SK-N-SH (cell line): ENCODE data around the gene GID4. TPM values are rescaled to one million over a fixed set of nuclear protein-coding genes. Genes with fewer than 3 reads are reported as not detected.

Experiments used
- CTCF ChIA-PET: fragments of 300-600, 350-600 bp; formaldehyde crosslinking; extraction: SDS; loops from one replicate; lab custom pipeline; 2021; lab: Yijun Ruan, JAX
- POLR2A ChIA-PET: fragments of 350-600 bp; sonication (Branson Sonifier 250); formaldehyde crosslinking; extraction: SDS; loops from one replicate; lab custom pipeline; 2020; ENCODE audit warnings: antibody characterized with exemption, inconsistent platforms; lab: Yijun Ruan, JAX
- DNase-seq: peaks from one replicate; pipeline ENCODE4 v3.0.0; 2012
- H2AFZ ChIP-seq: fragments of 200-600 bp; sonication (generic); 2 replicates; pipeline ENCODE4 v1.8.1; 2016; ENCODE audit warnings: antibody characterized with exemption, mild to moderate bottlenecking, low read depth
- H3F3A ChIP-seq: fragments of 200-600 bp; sonication (generic); replicated peaks from 2 replicates; pipeline ENCODE3; 2016; ENCODE audit warnings: antibody characterized with exemption, mild to moderate bottlenecking; ENCODE audit not compliant: insufficient read depth
- H3K27ac ChIP-seq, 2 experiments: fragments of 200-500 bp in 1 of 2; fragments of 200-600 bp in 1 of 2; sonication (Bioruptor generic) in 1 of 2; sonication (generic), shearing (Covaris generic) in 1 of 2; 2 replicates each; pipeline versions ENCODE4 v1.5.1 to v1.6.1; 2014 to 2016; ENCODE audit warnings: low read depth in 2 of 2, inconsistent platforms in 1 of 2, low read length in 1 of 2, mild to moderate bottlenecking in 1 of 2, mixed read lengths in 1 of 2
- H3K27me3 ChIP-seq: fragments of 200-600 bp; sonication (generic), shearing (Covaris generic); 2 replicates; pipeline ENCODE4 v1.6.1; 2016; ENCODE audit warnings: mixed run types; ENCODE audit not compliant: insufficient read depth
- H3K36me3 ChIP-seq, 2 experiments: fragments of 200-500 bp in 1 of 2; fragments of 200-600 bp in 1 of 2; sonication (Bioruptor generic) in 1 of 2; sonication (generic) in 1 of 2; replicated peaks in 1 of 2; 2 replicates each; pipeline versions ENCODE3 to v1.5.1; 2014 to 2016; ENCODE audit warnings: low read length in 1 of 2, mild to moderate bottlenecking in 1 of 2; ENCODE audit not compliant: insufficient read depth in 2 of 2, control insufficient read depth in 1 of 2
- H3K4me1 ChIP-seq, 2 experiments: fragments of 200-500 bp in 1 of 2; fragments of 200-600 bp in 1 of 2; sonication (Bioruptor generic) in 1 of 2; sonication (generic), shearing (Covaris generic) in 1 of 2; 2 replicates each; pipeline versions ENCODE4 v1.5.1 to v1.6.1; 2014 to 2016; ENCODE audit warnings: low read depth in 1 of 2, low read length in 1 of 2, mixed run types in 1 of 2; ENCODE audit not compliant: insufficient read depth in 2 of 2, control insufficient read depth in 1 of 2
- H3K4me2 ChIP-seq: fragments of 200-600 bp; sonication (generic), shearing (Covaris generic); 2 replicates; pipeline ENCODE4 v1.6.1; 2017; ENCODE audit warnings: mixed run types
- H3K4me3 ChIP-seq, 2 experiments: fragments of 200-500 bp in 1 of 2; fragments of 200-600 bp in 1 of 2; sonication (Bioruptor generic) in 1 of 2; sonication (generic), shearing (Covaris generic) in 1 of 2; 2 replicates each; pipeline versions ENCODE4 v1.5.1 to v1.8.1; 2014 to 2016; ENCODE audit warnings: low read depth in 2 of 2, inconsistent platforms in 1 of 2, low read length in 1 of 2, mild to moderate bottlenecking in 1 of 2, mixed read lengths in 1 of 2, moderate library complexity in 1 of 2
- H3K79me2 ChIP-seq: fragments of 200-600 bp; sonication (generic); 2 replicates; pipeline ENCODE4 v1.8.1; 2017; ENCODE audit warnings: mild to moderate bottlenecking; ENCODE audit not compliant: insufficient read depth
- H3K9ac ChIP-seq: fragments of 200-600 bp; sonication (generic); 2 replicates; pipeline ENCODE4 v1.6.1; 2017; ENCODE audit warnings: mixed run types
- H3K9me2 ChIP-seq: fragments of 200-600 bp; sonication (generic); 2 replicates; pipeline ENCODE4 v1.6.1; 2017; ENCODE audit warnings: mixed run types
- H3K9me3 ChIP-seq: fragments of 200-600 bp; sonication (generic); 2 replicates; pipeline ENCODE4 v1.6.1; 2017; ENCODE audit warnings: mixed run types, mild to moderate bottlenecking, moderate library complexity
- H4K20me1 ChIP-seq: fragments of 200-600 bp; sonication (generic); 2 replicates; pipeline ENCODE4 v1.6.1; 2017; ENCODE audit warnings: mild to moderate bottlenecking, mixed run types; ENCODE audit not compliant: insufficient read depth
- EP300 ChIP-seq, 2 experiments: IDR thresholded peaks; 2 replicates each; pipeline versions ENCODE4 v1.4.0 to v1.6.1; 2012; ENCODE audit warnings: borderline replicate concordance in 1 of 2, low read depth in 1 of 2, low read length in 1 of 2
- FOXJ3 ChIP-seq: sonication (generic); formaldehyde crosslinking; IDR thresholded peaks from 2 replicates; pipeline ENCODE4 v1.5.1; 2020; ENCODE audit warnings: mild to moderate bottlenecking, missing genetic modification reagents
- GATA2 ChIP-seq: sonication (generic); formaldehyde crosslinking; IDR thresholded peaks from 2 replicates; pipeline ENCODE4 v1.5.0; 2020; ENCODE audit warnings: mild to moderate bottlenecking, missing genetic modification reagents
- JUND ChIP-seq: IDR thresholded peaks from 2 replicates; pipeline ENCODE4 v1.4.0; 2012
- MXI1 ChIP-seq: IDR thresholded peaks from 2 replicates; pipeline ENCODE4 v1.6.1; 2012; ENCODE audit warnings: mild to moderate bottlenecking, low read depth, low read length, improper control_type of control experiment
- NFIC ChIP-seq: IDR thresholded peaks from 2 replicates; pipeline ENCODE4 v1.4.0; 2012; ENCODE audit warnings: borderline replicate concordance
- RAD21 ChIP-seq: IDR thresholded peaks from 2 replicates; pipeline ENCODE4 v1.6.1; 2012; ENCODE audit warnings: mild to moderate bottlenecking, low read length
- RFX5 ChIP-seq: IDR thresholded peaks from 2 replicates; pipeline ENCODE4 v1.6.1; 2012; ENCODE audit warnings: mild to moderate bottlenecking, improper control_type of control experiment, low read length
- TAF1 ChIP-seq: IDR thresholded peaks from 2 replicates; pipeline ENCODE4 v1.6.1; 2012; ENCODE audit warnings: low read depth, mild to moderate bottlenecking, low read length, moderate library complexity, borderline replicate concordance
- TCF12 ChIP-seq: IDR thresholded peaks from 2 replicates; pipeline ENCODE4 v1.4.0; 2012
- WGBS: methylation state at CpG from one replicate; pipeline ENCODE4 v1.1.6; 2017; ENCODE audit warnings: low lambda C conversion rate; 5-methylcytosine and 5-hydroxymethylcytosine counted together
- polyA plus RNA-seq, 3 experiments: library from polyadenylated mRNA; depleted of rRNA; stranded (reverse); fragments of >200 nt; gene quantifications; 2 replicates each; pipeline ENCODE4 v1.2.3, GENCODE V29; 2012
- TF ChIP-seq, protein P1 (sequence below): IDR thresholded peaks from 2 replicates; pipeline ENCODE4 v1.4.0; 2012; ENCODE audit warnings: low read depth, borderline replicate concordance
- TF ChIP-seq, protein P2 (sequence below): IDR thresholded peaks from 2 replicates; pipeline ENCODE4; 2012
- TF ChIP-seq, protein P3 (sequence below): IDR thresholded peaks from 2 replicates; pipeline ENCODE4 v1.6.1; 2012; ENCODE audit warnings: mild to moderate bottlenecking, low read depth, low read length, moderate library complexity
- TF ChIP-seq, protein P4 (sequence below): fragments of 150-350 bp; IDR thresholded peaks from 2 replicates; pipeline ENCODE4 v1.6.1; 2016; ENCODE audit warnings: mild to moderate bottlenecking, low read depth, low read length
- TF ChIP-seq, protein P5 (sequence below): IDR thresholded peaks from 2 replicates; pipeline ENCODE4 v1.4.0; 2012; ENCODE audit warnings: low read depth, borderline replicate concordance

GID4 gene
- polyA plus RNA-seq, 1 of the 3 experiments (the other 2 are of a cell fraction): 4.3 TPM

DNA sequence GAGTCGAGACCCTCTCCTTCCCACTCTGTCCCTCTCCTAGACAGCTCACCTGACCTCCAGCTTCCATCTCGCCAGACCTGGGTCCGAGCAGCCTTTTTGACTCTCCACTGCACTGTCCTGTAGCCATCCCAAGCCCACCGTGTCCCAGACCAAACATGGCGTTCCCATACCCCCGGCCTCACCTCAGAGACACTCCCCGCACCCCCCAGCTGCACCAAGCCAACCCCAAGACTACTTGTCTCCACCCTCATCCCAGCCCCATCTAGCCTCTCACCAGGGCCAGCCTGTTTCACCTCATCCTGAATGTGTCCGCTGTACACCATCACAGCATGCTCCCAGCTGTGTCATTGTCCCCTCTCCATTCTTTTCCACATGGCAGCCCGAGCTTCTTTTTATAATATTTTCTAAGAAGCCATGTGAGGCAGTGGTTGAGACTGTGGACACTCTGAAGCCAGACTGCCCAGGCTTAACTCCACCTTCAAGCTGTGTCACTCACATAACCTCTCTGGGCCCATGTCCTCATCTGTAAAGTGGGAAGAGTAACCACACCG, 70.8 kb downstream of the GID4 start:
- Histone ChIP-seq H3K4me2 (no peak overlapping the region), H3K27ac (no peak overlapping the region), H3K9ac (no peak overlapping the region), H3F3A (no peaks in the 10 kb centered on the region), H3K4me3 (no peak overlapping the region), H3K9me3 (no peaks in the 10 kb centered on the region), H2AFZ (no peak overlapping the region), H3K36me3 (peaks cover 0 to 4% of the 10 kb centered on the region in 2 experiments), H3K9me2 (no peaks in the 10 kb centered on the region), H3K4me1 (peaks cover 0 to 31% of the 10 kb centered on the region in 2 experiments; a peak in 1 of 4 replicates), H3K79me2 (no peaks in the 10 kb centered on the region), H4K20me1 (no peaks in the 10 kb centered on the region), H3K27me3 (no peaks in the 10 kb centered on the region)
- CTCF ChIA-PET: interaction anchor here (0.6 to 1.0 kb wide), 2 partner anchors 30 to 77 kb away, joined by 3 read pairs; no protein-coding TSS in a partner anchor
- no peak for DNase-seq
- 75% methylated on average over 9 of the region's 10 CpGs for WGBS
- TF ChIP-seq RFX5 (no peak), GATA2 (no peak), EP300 (IDR thresholded peaks at IDR 0.05; ENCODE audit: borderline replicate concordance in 1 of 2, low read depth in 1 of 2, low read length in 1 of 2) (no peak)
- TF ChIP-seq, protein P1, sequence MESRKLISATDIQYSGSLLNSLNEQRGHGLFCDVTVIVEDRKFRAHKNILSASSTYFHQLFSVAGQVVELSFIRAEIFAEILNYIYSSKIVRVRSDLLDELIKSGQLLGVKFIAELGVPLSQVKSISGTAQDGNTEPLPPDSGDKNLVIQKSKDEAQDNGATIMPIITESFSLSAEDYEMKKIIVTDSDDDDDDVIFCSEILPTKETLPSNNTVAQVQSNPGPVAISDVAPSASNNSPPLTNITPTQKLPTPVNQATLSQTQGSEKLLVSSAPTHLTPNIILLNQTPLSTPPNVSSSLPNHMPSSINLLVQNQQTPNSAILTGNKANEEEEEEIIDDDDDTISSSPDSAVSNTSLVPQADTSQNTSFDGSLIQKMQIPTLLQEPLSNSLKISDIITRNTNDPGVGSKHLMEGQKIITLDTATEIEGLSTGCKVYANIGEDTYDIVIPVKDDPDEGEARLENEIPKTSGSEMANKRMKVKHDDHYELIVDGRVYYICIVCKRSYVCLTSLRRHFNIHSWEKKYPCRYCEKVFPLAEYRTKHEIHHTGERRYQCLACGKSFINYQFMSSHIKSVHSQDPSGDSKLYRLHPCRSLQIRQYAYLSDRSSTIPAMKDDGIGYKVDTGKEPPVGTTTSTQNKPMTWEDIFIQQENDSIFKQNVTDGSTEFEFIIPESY: no peak
- TF ChIP-seq, protein P2, sequence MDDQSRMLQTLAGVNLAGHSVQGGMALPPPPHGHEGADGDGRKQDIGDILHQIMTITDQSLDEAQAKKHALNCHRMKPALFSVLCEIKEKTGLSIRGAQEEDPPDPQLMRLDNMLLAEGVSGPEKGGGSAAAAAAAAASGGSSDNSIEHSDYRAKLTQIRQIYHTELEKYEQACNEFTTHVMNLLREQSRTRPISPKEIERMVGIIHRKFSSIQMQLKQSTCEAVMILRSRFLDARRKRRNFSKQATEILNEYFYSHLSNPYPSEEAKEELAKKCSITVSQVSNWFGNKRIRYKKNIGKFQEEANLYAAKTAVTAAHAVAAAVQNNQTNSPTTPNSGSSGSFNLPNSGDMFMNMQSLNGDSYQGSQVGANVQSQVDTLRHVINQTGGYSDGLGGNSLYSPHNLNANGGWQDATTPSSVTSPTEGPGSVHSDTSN: no peak
- POLR2A ChIA-PET: no interaction called here

DNA sequence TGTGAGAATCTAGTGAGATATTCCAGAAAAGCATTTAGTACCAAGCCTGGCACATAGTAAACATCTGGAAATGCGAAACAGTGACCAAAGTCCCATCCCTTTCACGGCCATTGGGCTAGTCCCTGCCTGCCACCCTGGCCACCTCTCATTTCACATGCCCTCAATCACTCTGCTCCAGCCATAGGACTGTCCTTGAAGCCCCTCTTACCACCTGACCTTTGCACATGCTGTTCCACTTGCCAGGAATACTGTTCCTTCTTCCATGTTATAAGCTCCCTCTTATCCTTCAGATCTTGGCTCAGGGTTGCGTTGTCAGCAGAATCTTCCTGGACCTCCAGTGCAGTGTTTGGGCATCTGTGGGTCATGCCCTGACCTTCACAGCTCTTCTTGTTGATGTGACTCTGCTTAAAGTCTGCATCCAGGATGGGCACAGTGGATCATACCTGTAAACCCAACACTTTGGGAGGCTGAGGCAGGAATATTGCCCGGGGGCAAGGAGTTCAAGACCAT, 71.5 kb downstream of the GID4 start:
- Histone ChIP-seq H3F3A (no peaks in the 10 kb centered on the region), H3K4me2 (no peak overlapping the region), H3K4me3 (no peak overlapping the region), H3K9ac (no peak overlapping the region), H3K36me3 (peaks cover 0 to 2% of the 10 kb centered on the region in 2 experiments), H4K20me1 (no peaks in the 10 kb centered on the region), H3K27me3 (no peaks in the 10 kb centered on the region), H2AFZ (no peak overlapping the region), H3K9me3 (no peaks in the 10 kb centered on the region), H3K4me1 (peaks cover 0 to 24% of the 10 kb centered on the region in 2 experiments; a peak in 1 of 4 replicates), H3K27ac (no peak overlapping the region), H3K79me2 (no peaks in the 10 kb centered on the region), H3K9me2 (no peaks in the 10 kb centered on the region)
- ChIA-PET CTCF (interaction anchor here (1.0 kb wide), 1 partner anchor 29 kb away, joined by 3 read pairs; no protein-coding TSS in a partner anchor), POLR2A (no interaction called here)
- 73% methylated on average over 3 of the region's 4 CpGs for WGBS
- DNase-seq: no peak
- TF ChIP-seq NFIC (no peak), MXI1 (no peak), TAF1 (no peak), RFX5 (no peak), RAD21 (no peak), JUND (no peak), TCF12 (no peak), FOXJ3 (CRISPR knock-in tag) (no peak)
- TF ChIP-seq, protein P3, sequence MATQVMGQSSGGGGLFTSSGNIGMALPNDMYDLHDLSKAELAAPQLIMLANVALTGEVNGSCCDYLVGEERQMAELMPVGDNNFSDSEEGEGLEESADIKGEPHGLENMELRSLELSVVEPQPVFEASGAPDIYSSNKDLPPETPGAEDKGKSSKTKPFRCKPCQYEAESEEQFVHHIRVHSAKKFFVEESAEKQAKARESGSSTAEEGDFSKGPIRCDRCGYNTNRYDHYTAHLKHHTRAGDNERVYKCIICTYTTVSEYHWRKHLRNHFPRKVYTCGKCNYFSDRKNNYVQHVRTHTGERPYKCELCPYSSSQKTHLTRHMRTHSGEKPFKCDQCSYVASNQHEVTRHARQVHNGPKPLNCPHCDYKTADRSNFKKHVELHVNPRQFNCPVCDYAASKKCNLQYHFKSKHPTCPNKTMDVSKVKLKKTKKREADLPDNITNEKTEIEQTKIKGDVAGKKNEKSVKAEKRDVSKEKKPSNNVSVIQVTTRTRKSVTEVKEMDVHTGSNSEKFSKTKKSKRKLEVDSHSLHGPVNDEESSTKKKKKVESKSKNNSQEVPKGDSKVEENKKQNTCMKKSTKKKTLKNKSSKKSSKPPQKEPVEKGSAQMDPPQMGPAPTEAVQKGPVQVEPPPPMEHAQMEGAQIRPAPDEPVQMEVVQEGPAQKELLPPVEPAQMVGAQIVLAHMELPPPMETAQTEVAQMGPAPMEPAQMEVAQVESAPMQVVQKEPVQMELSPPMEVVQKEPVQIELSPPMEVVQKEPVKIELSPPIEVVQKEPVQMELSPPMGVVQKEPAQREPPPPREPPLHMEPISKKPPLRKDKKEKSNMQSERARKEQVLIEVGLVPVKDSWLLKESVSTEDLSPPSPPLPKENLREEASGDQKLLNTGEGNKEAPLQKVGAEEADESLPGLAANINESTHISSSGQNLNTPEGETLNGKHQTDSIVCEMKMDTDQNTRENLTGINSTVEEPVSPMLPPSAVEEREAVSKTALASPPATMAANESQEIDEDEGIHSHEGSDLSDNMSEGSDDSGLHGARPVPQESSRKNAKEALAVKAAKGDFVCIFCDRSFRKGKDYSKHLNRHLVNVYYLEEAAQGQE: no peak
- TF ChIP-seq, protein P1: no peak
- TF ChIP-seq, protein P4, sequence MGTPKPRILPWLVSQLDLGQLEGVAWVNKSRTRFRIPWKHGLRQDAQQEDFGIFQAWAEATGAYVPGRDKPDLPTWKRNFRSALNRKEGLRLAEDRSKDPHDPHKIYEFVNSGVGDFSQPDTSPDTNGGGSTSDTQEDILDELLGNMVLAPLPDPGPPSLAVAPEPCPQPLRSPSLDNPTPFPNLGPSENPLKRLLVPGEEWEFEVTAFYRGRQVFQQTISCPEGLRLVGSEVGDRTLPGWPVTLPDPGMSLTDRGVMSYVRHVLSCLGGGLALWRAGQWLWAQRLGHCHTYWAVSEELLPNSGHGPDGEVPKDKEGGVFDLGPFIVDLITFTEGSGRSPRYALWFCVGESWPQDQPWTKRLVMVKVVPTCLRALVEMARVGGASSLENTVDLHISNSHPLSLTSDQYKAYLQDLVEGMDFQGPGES: no peak
- TF ChIP-seq, protein P5, sequence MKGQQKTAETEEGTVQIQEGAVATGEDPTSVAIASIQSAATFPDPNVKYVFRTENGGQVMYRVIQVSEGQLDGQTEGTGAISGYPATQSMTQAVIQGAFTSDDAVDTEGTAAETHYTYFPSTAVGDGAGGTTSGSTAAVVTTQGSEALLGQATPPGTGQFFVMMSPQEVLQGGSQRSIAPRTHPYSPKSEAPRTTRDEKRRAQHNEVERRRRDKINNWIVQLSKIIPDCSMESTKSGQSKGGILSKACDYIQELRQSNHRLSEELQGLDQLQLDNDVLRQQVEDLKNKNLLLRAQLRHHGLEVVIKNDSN: no peak
